Kidney (tissue), 14 donors: ENCODE data around the gene CCDC88B. TPM values are rescaled to one million over a fixed set of nuclear protein-coding genes. Genes with fewer than 3 reads are reported as not detected.

Experiments used
- DNase-seq, 5 donors: peaks; one replicate each; pipeline ENCODE4 v3.0.0-alpha.2; 2013 to 2020
- FAIRE-seq: peaks from 2 replicates; lab custom pipeline; 2012; peaks lifted over from hg19 to GRCh38; lab: Jason Lieb, UNC
- H3K27ac ChIP-seq, 2 donors: one replicate each; pipeline ENCODE4 v1.7.0; 2013; ENCODE audit warnings: low read depth in 2 of 2, low read length in 2 of 2, inconsistent platforms in 1 of 2
- H3K27me3 ChIP-seq: one replicate; pipeline ENCODE4 v1.7.1; 2013; ENCODE audit warnings: low read length, inconsistent platforms; ENCODE audit not compliant: control insufficient read depth, insufficient read depth
- H3K36me3 ChIP-seq, 3 donors: one replicate each; pipeline versions ENCODE4 v1.7.0 to v1.7.1; 2013; ENCODE audit warnings: low read length in 3 of 3, control low read depth in 1 of 3, inconsistent platforms in 1 of 3; ENCODE audit not compliant: insufficient read depth in 3 of 3, control insufficient read depth in 2 of 3
- H3K4me1 ChIP-seq, 3 donors: one replicate each; pipeline versions ENCODE4 v1.7.0 to v1.7.1; 2013; ENCODE audit warnings: low read length in 3 of 3, inconsistent platforms in 1 of 3, low read depth in 1 of 3; ENCODE audit not compliant: control insufficient read depth in 2 of 3, insufficient read depth in 2 of 3
- H3K4me3 ChIP-seq, 3 donors: one replicate each; pipeline versions ENCODE4 v1.7.0 to v1.8.1; 2013; ENCODE audit warnings: low read length in 3 of 3, control low read depth in 1 of 3, inconsistent platforms in 1 of 3
- H3K9ac ChIP-seq, 3 donors: one replicate each; pipeline versions ENCODE4 v1.7.0 to v1.7.1; 2013; ENCODE audit warnings: low read length in 3 of 3, control low read depth in 1 of 3, inconsistent platforms in 1 of 3
- H3K9me3 ChIP-seq, 3 donors: one replicate each; pipeline versions ENCODE4 v1.7.0 to v1.7.1; 2013; ENCODE audit warnings: low read length in 3 of 3, control low read depth in 1 of 3, inconsistent platforms in 1 of 3; ENCODE audit not compliant: control insufficient read depth in 2 of 3, insufficient read depth in 1 of 3
- intact Hi-C: fragments of 100-400 bp; cut with DNase I; formaldehyde crosslinking; loops from one replicate; pipeline ENCODE4 v1.11.1; 2022
- polyA plus RNA-seq: library from polyadenylated mRNA; stranded (reverse); fragments of 350-450 nt; fragmentation: Illumina TruSeq; extraction: RNeasy Lipid Tissue Mini Kit (QIAGEN cat#74804); gene quantifications from one replicate; pipeline ENCODE4 v1.2.3, GENCODE V29; 2014; ENCODE audit warnings: low read depth, low replicate concordance; ENCODE audit not compliant: insufficient read depth
- total RNA-seq: library from RNA; stranded (reverse); fragmentation: NEBNext Ultra II Directional; extraction: Animal tissue kit (Norgen Biotek cat#: 25700); gene quantifications from one replicate; pipeline ENCODE4 v1.2.1, GENCODE V29; 2021
- TF ChIP-seq, protein P1 (sequence below): IDR thresholded peaks from 3 replicates; pipeline ENCODE4 v1.5.1; 2012; ENCODE audit warnings: mild to moderate bottlenecking, moderate library complexity, borderline replicate concordance; ENCODE audit not compliant: insufficient read depth; ENCODE audit errors: extremely low read depth
- donor health status: control.
- donor health status: control.
- donor health status: control.
- donor health status: control.
- donor health status: control.
- donor health status: DM: yes; HTN: yes; CAD: no.
- donor health status: Normal renal cell carcinoma (clear cell type).

Gene CCDC88B
- total and polyA plus RNA-seq, 2 donors from 2014 or later, result 10.0 to 13.3 TPM

- Histone ChIP-seq H3K9me3 (no peaks in the 10 kb centered on the region), H3K36me3 (no peaks in the 10 kb centered on the region), H3K27me3 (peaks cover 39% of the 10 kb centered on the region), H3K4me3 (peak within 1 kb of the TSS; percentile 11 to 53 (median 45)), H3K27ac (no peak within 1 kb of the TSS), H3K9ac (peak within 1 kb of the TSS in 1 of 3 donors; percentile 26), H3K4me1 (peaks cover 0 to 26% (median 0%) of the 10 kb centered on the region in 3 donors)
- FAIRE-seq, result no peak
- TF ChIP-seq, protein P1, sequence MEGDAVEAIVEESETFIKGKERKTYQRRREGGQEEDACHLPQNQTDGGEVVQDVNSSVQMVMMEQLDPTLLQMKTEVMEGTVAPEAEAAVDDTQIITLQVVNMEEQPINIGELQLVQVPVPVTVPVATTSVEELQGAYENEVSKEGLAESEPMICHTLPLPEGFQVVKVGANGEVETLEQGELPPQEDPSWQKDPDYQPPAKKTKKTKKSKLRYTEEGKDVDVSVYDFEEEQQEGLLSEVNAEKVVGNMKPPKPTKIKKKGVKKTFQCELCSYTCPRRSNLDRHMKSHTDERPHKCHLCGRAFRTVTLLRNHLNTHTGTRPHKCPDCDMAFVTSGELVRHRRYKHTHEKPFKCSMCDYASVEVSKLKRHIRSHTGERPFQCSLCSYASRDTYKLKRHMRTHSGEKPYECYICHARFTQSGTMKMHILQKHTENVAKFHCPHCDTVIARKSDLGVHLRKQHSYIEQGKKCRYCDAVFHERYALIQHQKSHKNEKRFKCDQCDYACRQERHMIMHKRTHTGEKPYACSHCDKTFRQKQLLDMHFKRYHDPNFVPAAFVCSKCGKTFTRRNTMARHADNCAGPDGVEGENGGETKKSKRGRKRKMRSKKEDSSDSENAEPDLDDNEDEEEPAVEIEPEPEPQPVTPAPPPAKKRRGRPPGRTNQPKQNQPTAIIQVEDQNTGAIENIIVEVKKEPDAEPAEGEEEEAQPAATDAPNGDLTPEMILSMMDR, result no peak
- DNase-seq, result peak in 4 of 5 donors; percentile 25 to 80 (median 62)
- intact Hi-C loops, result loop anchor here (5.0 kb wide), 1 partner anchor 108 kb away; no protein-coding TSS in a partner anchor
Measured at GRCh38 chr11:64299847-64300648, 40.0 kb upstream of the CCDC88B start, which contains the start of gene CATSPERZ. Gene CATSPERZ, plus strand, starts transcription at chr11:64300358. Its CDS starts 53 bp downstream, at chr11:64300411.

GRCh38 chr11:64303109-64304031 lies 36.6 kb upstream of the CCDC88B start:
- Histone ChIP-seq H3K4me3 (no peak overlapping the region), H3K27me3 (peaks cover 11% of the 10 kb centered on the region), H3K9me3 (no peaks in the 10 kb centered on the region), H3K27ac (peak overlapping the region in 1 of 2 donors; percentile 99), H3K9ac (peak overlapping the region in 2 of 3 donors; percentile 20 to 77), H3K4me1 (peaks cover 0 to 35% (median 7%) of the 10 kb centered on the region in 3 donors), H3K36me3 (peaks cover 0 to 3% (median 0%) of the 10 kb centered on the region in 3 donors)
- FAIRE-seq (no peak), DNase-seq (peak in 2 of 5 donors; percentile 68 to 75)
- intact Hi-C loops, result loop anchor here (5.0 kb wide), 1 partner anchor 111 kb away; no protein-coding TSS in a partner anchor
- TF ChIP-seq, protein P1, result no peak

DNA sequence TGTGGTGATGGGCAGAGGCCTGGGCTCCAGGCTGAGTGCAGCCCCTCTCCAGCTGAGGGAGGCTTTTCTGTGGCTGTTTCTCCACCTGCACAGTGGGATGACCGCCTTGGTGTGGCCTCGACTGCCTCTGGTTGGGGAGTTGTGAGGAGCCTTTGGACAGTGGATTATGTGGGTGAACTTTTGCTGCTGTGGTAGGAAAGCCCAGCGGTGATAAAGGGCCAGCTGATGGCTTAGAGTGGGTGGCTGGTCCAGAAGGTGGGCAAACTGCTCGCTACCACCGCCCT lies 36.0 kb upstream of the CCDC88B start:
- no peak for FAIRE-seq
- no peak for DNase-seq
- no peaks in the 10 kb centered on the region for H3K9me3 ChIP-seq
- TF ChIP-seq, protein P1, result no peak
- H3K27ac ChIP-seq, result peak overlapping the region; percentile 98 to 99
- H3K27me3 ChIP-seq, result peaks cover 9% of the 10 kb centered on the region
- peak overlapping the region; percentile 20 to 77 (median 31) for H3K9ac ChIP-seq
- intact Hi-C loops, result loop anchor here (5.0 kb wide), 1 partner anchor 112 kb away; no protein-coding TSS in a partner anchor
- H3K36me3 ChIP-seq, result peaks cover 0 to 3% (median 0%) of the 10 kb centered on the region in 3 donors
- peaks cover 0 to 34% (median 7%) of the 10 kb centered on the region in 3 donors for H3K4me1 ChIP-seq
- H3K4me3 ChIP-seq, result peak overlapping the region; percentile 62 to 83 (median 77)
